Trophoblast cell (in vitro differentiated cells and primary cell): ENCODE results near the gene OST4.

Experiments
- DNase-seq, 2 donors: peaks; one replicate each; pipeline ENCODE4 v3.0.0-alpha.2; 2016
- H2AFZ ChIP-seq: 2 replicates; pipeline ENCODE4 v1.6.1; 2013; ENCODE audit warnings: low read length, moderate library complexity, mild to moderate bottlenecking; ENCODE audit not compliant: insufficient read depth, poor library complexity
- H2AK5ac ChIP-seq: 2 replicates; pipeline ENCODE4 v1.6.1; 2013; ENCODE audit warnings: mild to moderate bottlenecking, low read length
- H2BK120ac ChIP-seq: 2 replicates; pipeline ENCODE4 v1.6.1; 2013; ENCODE audit warnings: low read length, mild to moderate bottlenecking, moderate library complexity; ENCODE audit not compliant: insufficient read depth, poor library complexity
- H2BK12ac ChIP-seq: 2 replicates; pipeline ENCODE4 v1.6.1; 2013; ENCODE audit warnings: mild to moderate bottlenecking, low read length, moderate library complexity
- H2BK5ac ChIP-seq: 2 replicates; pipeline ENCODE4 v1.6.1; 2013; ENCODE audit warnings: low read length, low read depth, moderate library complexity, mild to moderate bottlenecking; ENCODE audit not compliant: poor library complexity
- H3K14ac ChIP-seq: 2 replicates; pipeline ENCODE4 v1.6.1; 2013; ENCODE audit warnings: mild to moderate bottlenecking, low read length
- H3K18ac ChIP-seq: 2 replicates; pipeline ENCODE4 v1.6.1; 2013; ENCODE audit warnings: mild to moderate bottlenecking, low read length
- H3K23ac ChIP-seq: 2 replicates; pipeline ENCODE4 v1.6.1; 2013; ENCODE audit warnings: low read length
- H3K27ac ChIP-seq: 2 replicates; pipeline ENCODE4 v1.5.1; 2013; ENCODE audit warnings: low read depth, mild to moderate bottlenecking, inconsistent platforms, low read length, moderate library complexity
- H3K27me3 ChIP-seq: 2 replicates; pipeline ENCODE4 v1.6.1; 2013; ENCODE audit warnings: inconsistent platforms, mild to moderate bottlenecking, low read length, moderate library complexity; ENCODE audit not compliant: insufficient read depth
- H3K36me3 ChIP-seq, 2 experiments: 1 replicate in 1 of 2; 2 replicates in 1 of 2; pipeline ENCODE4 v1.6.1; 2013; ENCODE audit warnings: low read length in 2 of 2, mild to moderate bottlenecking in 2 of 2, moderate library complexity in 1 of 2; ENCODE audit not compliant: insufficient read depth in 2 of 2, control insufficient read depth in 1 of 2
- H3K4ac ChIP-seq: 2 replicates; pipeline ENCODE4 v1.6.1; 2013; ENCODE audit warnings: low read depth, mild to moderate bottlenecking, low read length, moderate library complexity
- H3K4me1 ChIP-seq, 2 experiments: 1 replicate in 1 of 2; 2 replicates in 1 of 2; pipeline ENCODE4 v1.6.1; 2013; ENCODE audit warnings: low read length in 2 of 2, mild to moderate bottlenecking in 2 of 2, moderate library complexity in 1 of 2; ENCODE audit not compliant: insufficient read depth in 2 of 2, control insufficient read depth in 1 of 2
- H3K4me2 ChIP-seq: 2 replicates; pipeline ENCODE4 v1.6.1; 2013; ENCODE audit warnings: inconsistent platforms, mild to moderate bottlenecking, low read length, moderate library complexity
- H3K4me3 ChIP-seq: 2 replicates; pipeline ENCODE4 v1.5.1; 2013; ENCODE audit warnings: mild to moderate bottlenecking, low read depth, low read length, inconsistent platforms
- H3K79me1 ChIP-seq: one replicate; pipeline ENCODE4 v1.6.1; 2013; ENCODE audit warnings: low read length
- H3K79me2 ChIP-seq: 2 replicates; pipeline ENCODE4 v1.6.1; 2013; ENCODE audit warnings: low read length, mild to moderate bottlenecking; ENCODE audit not compliant: control insufficient read depth, insufficient read depth, poor library complexity
- H3K9ac ChIP-seq: 2 replicates; pipeline ENCODE4 v1.6.1; 2013; ENCODE audit warnings: mild to moderate bottlenecking, low read length
- H3K9me3 ChIP-seq: 2 replicates; pipeline ENCODE4 v1.6.1; 2013; ENCODE audit warnings: low read depth, mild to moderate bottlenecking, control low read depth, inconsistent platforms, low read length; ENCODE audit not compliant: insufficient read depth
- H4K12ac ChIP-seq: 2 replicates; pipeline ENCODE4 v1.6.1; 2013; ENCODE audit warnings: low read depth, mild to moderate bottlenecking, low read length, moderate library complexity
- H4K8ac ChIP-seq: 2 replicates; pipeline ENCODE4 v1.6.1; 2013; ENCODE audit warnings: low read depth, mild to moderate bottlenecking, low read length, moderate library complexity
- H4K91ac ChIP-seq: one replicate; pipeline ENCODE4 v1.6.1; 2013; ENCODE audit warnings: low read depth, mild to moderate bottlenecking, low read length, moderate library complexity
- WGBS: extraction: QIAGEN DNeasy Blood & Tissue Kit; methylation state at CpG from one replicate; pipeline ENCODE4 v1.1.7; 2013; ENCODE audit warnings: missing lambda C conversion rate; ENCODE audit not compliant: insufficient read length, insufficient coverage; ENCODE audit errors: extremely low coverage; 5-methylcytosine and 5-hydroxymethylcytosine counted together

Gene OST4

DNA sequence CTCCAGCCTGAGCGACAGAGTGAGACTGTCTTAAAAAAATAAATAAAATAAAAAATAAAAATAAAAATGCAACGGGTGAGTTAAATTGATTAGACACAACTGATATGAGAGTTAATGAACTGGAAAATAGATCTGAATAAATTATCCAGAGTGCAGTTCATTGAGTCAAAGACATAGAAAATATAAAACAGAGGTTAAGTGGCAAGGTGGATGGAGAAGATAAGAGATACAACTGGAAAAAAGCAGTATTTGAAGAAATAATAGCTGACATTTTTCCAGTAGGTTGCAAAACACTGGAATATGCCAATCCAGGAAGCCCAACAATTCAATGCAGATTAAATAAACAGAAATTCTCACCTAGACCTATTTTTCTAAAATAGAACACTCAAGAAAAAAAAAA is 36.8 kb upstream of the OST4 start:
- DNase-seq, result no peak
- no peak overlapping the region for H3K4me2 ChIP-seq
- no peak overlapping the region for H2BK120ac ChIP-seq
- no peaks in the 10 kb centered on the region for H3K9me3 ChIP-seq
- no peak overlapping the region for H4K8ac ChIP-seq
- no peaks in the 10 kb centered on the region for H3K79me2 ChIP-seq
- no peak overlapping the region for H3K27ac ChIP-seq
- no peak overlapping the region for H2AFZ ChIP-seq
- H3K79me1 ChIP-seq, result no peaks in the 10 kb centered on the region
- no peak overlapping the region for H3K14ac ChIP-seq
- WGBS, result no CpG with 5 or more reads among the region's 2 CpGs
- H4K91ac ChIP-seq, result no peak overlapping the region
- no peak overlapping the region for H3K9ac ChIP-seq
- H2AK5ac ChIP-seq, result no peak overlapping the region
- no peak overlapping the region for H4K12ac ChIP-seq
- H3K36me3 ChIP-seq, result no peaks in the 10 kb centered on the region
- H3K4me3 ChIP-seq, result no peak overlapping the region
- no peak overlapping the region for H3K18ac ChIP-seq
- H2BK12ac ChIP-seq, result no peak overlapping the region
- no peaks in the 10 kb centered on the region for H3K27me3 ChIP-seq
- no peak overlapping the region for H3K23ac ChIP-seq
- no peak overlapping the region for H3K4ac ChIP-seq
- no peaks in the 10 kb centered on the region for H3K4me1 ChIP-seq
- H2BK5ac ChIP-seq, result no peak overlapping the region

DNA sequence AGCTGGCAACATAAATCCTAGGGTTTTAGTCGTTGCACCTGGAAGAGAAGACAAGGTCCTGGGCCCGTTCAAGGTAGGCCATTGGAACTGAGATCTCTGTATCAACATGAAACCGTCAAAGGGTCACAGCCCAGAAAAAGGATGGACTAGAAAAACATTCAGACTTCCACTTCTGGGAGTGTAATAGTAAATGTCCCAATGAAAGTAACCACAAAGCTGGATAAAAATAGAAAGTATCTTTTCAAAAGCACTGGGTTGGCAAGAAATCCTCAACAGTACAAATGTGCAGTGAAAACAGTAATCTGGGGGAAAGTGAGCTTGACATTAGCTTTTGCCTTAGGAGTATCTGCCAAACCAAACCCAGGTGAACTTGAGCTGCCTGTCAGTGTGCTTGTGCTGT is 34.5 kb upstream of the OST4 start:
- H3K4me3 ChIP-seq, result no peak overlapping the region
- H3K9me3 ChIP-seq, result no peaks in the 10 kb centered on the region
- no peak overlapping the region for H3K9ac ChIP-seq
- no peak overlapping the region for H2AK5ac ChIP-seq
- no peaks in the 10 kb centered on the region for H3K4me1 ChIP-seq
- no peak overlapping the region for H2BK120ac ChIP-seq
- no peak overlapping the region for H3K4me2 ChIP-seq
- no peak overlapping the region for H2AFZ ChIP-seq
- H3K79me2 ChIP-seq, result no peaks in the 10 kb centered on the region
- no peak overlapping the region for H2BK12ac ChIP-seq
- no CpG with 5 or more reads among the region's 3 CpGs for WGBS
- H3K4ac ChIP-seq, result no peak overlapping the region
- no peak overlapping the region for H3K27ac ChIP-seq
- H4K91ac ChIP-seq, result no peak overlapping the region
- no peak overlapping the region for H4K8ac ChIP-seq
- H3K27me3 ChIP-seq, result no peaks in the 10 kb centered on the region
- H2BK5ac ChIP-seq, result no peak overlapping the region
- no peak overlapping the region for H3K18ac ChIP-seq
- no peak overlapping the region for H4K12ac ChIP-seq
- H3K23ac ChIP-seq, result no peak overlapping the region
- no peak overlapping the region for H3K14ac ChIP-seq
- no peaks in the 10 kb centered on the region for H3K79me1 ChIP-seq
- DNase-seq, result no peak
- no peaks in the 10 kb centered on the region for H3K36me3 ChIP-seq

- Histone ChIP-seq H3K9ac (no peak overlapping the region), H3K23ac (no peak overlapping the region), H3K36me3 (no peaks in the 10 kb centered on the region), H3K79me1 (peaks cover 1% of the 10 kb centered on the region), H3K4me2 (no peak overlapping the region), H3K4ac (no peak overlapping the region), H4K91ac (no peak overlapping the region), H2AK5ac (no peak overlapping the region), H2BK12ac (no peak overlapping the region), H2BK5ac (no peak overlapping the region), H3K27me3 (no peaks in the 10 kb centered on the region), H3K27ac (no peak overlapping the region), H3K14ac (no peak overlapping the region), H4K12ac (no peak overlapping the region), H2BK120ac (no peak overlapping the region), H3K9me3 (no peaks in the 10 kb centered on the region), H3K4me3 (no peak overlapping the region), H3K79me2 (no peaks in the 10 kb centered on the region), H3K4me1 (no peaks in the 10 kb centered on the region), H3K18ac (no peak overlapping the region), H2AFZ (no peak overlapping the region), H4K8ac (no peak overlapping the region)
- DNase-seq, result no peak
- WGBS, result no CpG with 5 or more reads among the region's 5 CpGs
Observed at GRCh38 chr2:27102329-27102728, 30.9 kb upstream of the OST4 start.

DNA sequence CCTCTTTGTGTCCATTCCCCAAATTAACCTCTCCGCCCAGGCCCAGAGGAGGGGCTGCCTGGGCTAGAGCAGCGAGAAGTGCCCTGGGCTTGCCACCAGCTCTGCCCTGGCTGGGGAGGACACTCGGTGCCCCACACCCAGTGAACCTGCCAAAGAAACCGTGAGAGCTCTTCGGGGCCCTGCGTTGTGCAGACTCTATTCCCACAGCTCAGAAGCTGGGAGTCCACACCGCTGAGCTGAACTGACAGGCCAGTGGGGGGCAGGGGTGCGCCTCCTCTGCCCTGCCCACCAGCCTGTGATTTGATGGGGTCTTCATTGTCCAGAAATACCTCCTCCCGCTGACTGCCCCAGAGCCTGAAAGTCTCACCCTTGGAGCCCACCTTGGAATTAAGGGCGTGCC is 28.6 kb upstream of the OST4 start:
- Histone ChIP-seq H2BK12ac (no peak overlapping the region), H3K9me3 (no peaks in the 10 kb centered on the region), H2AK5ac (no peak overlapping the region), H3K9ac (no peak overlapping the region), H3K4ac (no peak overlapping the region), H3K27ac (no peak overlapping the region), H3K27me3 (no peaks in the 10 kb centered on the region), H3K4me1 (peaks cover 4% of the 10 kb centered on the region in 2 experiments), H3K4me3 (no peak overlapping the region), H3K79me2 (no peaks in the 10 kb centered on the region), H4K91ac (no peak overlapping the region), H2AFZ (no peak overlapping the region), H3K36me3 (no peaks in the 10 kb centered on the region), H2BK120ac (no peak overlapping the region), H3K23ac (no peak overlapping the region), H3K4me2 (no peak overlapping the region), H3K18ac (no peak overlapping the region), H4K12ac (no peak overlapping the region), H4K8ac (no peak overlapping the region), H3K79me1 (peaks cover 7% of the 10 kb centered on the region), H3K14ac (no peak overlapping the region), H2BK5ac (no peak overlapping the region)
- no CpG with 5 or more reads among the region's 10 CpGs for WGBS
- DNase-seq, result no peak
